Endodermal cell (in vitro differentiated cells): Measurements from ENCODE around the gene KLF5. TPM values are rescaled to one million over a fixed set of nuclear protein-coding genes. Genes with fewer than 3 reads are reported as not detected.

Experiments used
- DNase-seq: peaks from one replicate; pipeline ENCODE4 v3.0.0-alpha.2; 2017
- H3K27ac ChIP-seq: 2 replicates; pipeline ENCODE4 v1.5.1; 2013; ENCODE audit warnings: mild to moderate bottlenecking, low read depth, low read length, moderate library complexity
- H3K27me3 ChIP-seq: 2 replicates; pipeline ENCODE4 v1.6.1; 2013; ENCODE audit warnings: mild to moderate bottlenecking, low read length, moderate library complexity; ENCODE audit not compliant: insufficient read depth, control insufficient read depth, poor library complexity, severe bottlenecking
- H3K36me3 ChIP-seq: 2 replicates; pipeline ENCODE4 v1.7.0; 2013; ENCODE audit warnings: mild to moderate bottlenecking, low read length, moderate library complexity; ENCODE audit not compliant: control insufficient read depth, insufficient read depth
- H3K4me1 ChIP-seq: one replicate; pipeline ENCODE4 v1.7.0; 2013; ENCODE audit warnings: low read length; ENCODE audit not compliant: control insufficient read depth, insufficient read depth
- H3K4me3 ChIP-seq: 2 replicates; pipeline ENCODE4 v1.5.1; 2013; ENCODE audit warnings: mild to moderate bottlenecking, low read length, moderate library complexity
- H3K9ac ChIP-seq: 2 replicates; pipeline ENCODE4 v1.6.1; 2013; ENCODE audit warnings: mild to moderate bottlenecking, low read length, moderate library complexity; ENCODE audit not compliant: poor library complexity, severe bottlenecking; ENCODE audit errors: extremely low read depth
- H3K9me3 ChIP-seq: 2 replicates; pipeline ENCODE4 v1.6.1; 2013; ENCODE audit warnings: mild to moderate bottlenecking, low read length, moderate library complexity; ENCODE audit not compliant: control insufficient read depth
- H3K27ac Mint-ChIP-seq: 2 replicates; pipeline ENCODE4 v1.8.0; 2020; ENCODE audit warnings: mixed read lengths
- H3K27me3 Mint-ChIP-seq: 2 replicates; pipeline ENCODE4 v1.8.0; 2021; ENCODE audit warnings: mild to moderate bottlenecking, mixed read lengths; ENCODE audit not compliant: insufficient read depth
- H3K36me3 Mint-ChIP-seq: 2 replicates; pipeline ENCODE4 v1.8.0; 2020; ENCODE audit warnings: low read depth, mixed read lengths
- H3K4me1 Mint-ChIP-seq: 2 replicates; pipeline ENCODE4 v1.8.0; 2020; ENCODE audit warnings: mixed read lengths
- H3K4me3 Mint-ChIP-seq: 2 replicates; pipeline ENCODE4 v1.8.0; 2020; ENCODE audit warnings: mild to moderate bottlenecking, moderate library complexity, mixed read lengths
- H3K9me3 Mint-ChIP-seq: 2 replicates; pipeline ENCODE4 v1.8.0; 2020; ENCODE audit warnings: mild to moderate bottlenecking, mixed read lengths
- CTCF ChIP-seq: fragments of 200-600 bp; sonication (generic); conservative IDR thresholded peaks from 2 replicates; pipeline ENCODE4 v1.5.0; 2021; ENCODE audit warnings: antibody characterized with exemption, mild to moderate bottlenecking
- WGBS, 2 experiments: methylation state at CpG; one replicate each; pipeline versions ENCODE4 v1.1.5 to v1.1.7; 2013; ENCODE audit warnings: missing lambda C conversion rate in 2 of 2, mixed read lengths in 1 of 2; ENCODE audit not compliant: insufficient coverage in 1 of 2, insufficient read length in 1 of 2; 5-methylcytosine and 5-hydroxymethylcytosine counted together
- total RNA-seq, 2 donors: library from RNA; stranded (reverse); fragmentation: NEBNext Ultra II Directional in 1 of 2; extraction: Animal tissue kit (Norgen Biotek cat#: 25700) in 1 of 2; gene quantifications; 2 replicates in 1 of 2; 3 replicates in 1 of 2; pipeline ENCODE4 v1.2.1, GENCODE V29; 2021

KLF5 gene
- total RNA-seq, 2 donors from 2014 or later = 39.6 to 41.1 TPM

- Mint-ChIP-seq H3K27ac (no peak overlapping the region), H3K27me3 (no peaks in the 10 kb centered on the region), H3K4me3 (no peak overlapping the region), H3K9me3 (peaks cover 23% of the 10 kb centered on the region), H3K36me3 (peaks cover 5% of the 10 kb centered on the region), H3K4me1 (peaks cover 8% of the 10 kb centered on the region)
- H3K27me3 ChIP-seq = no peaks in the 10 kb centered on the region
- no peak overlapping the region for H3K27ac ChIP-seq
- H3K36me3 ChIP-seq = no peaks in the 10 kb centered on the region
- TF ChIP-seq CTCF = no peak
- DNase-seq = no peak
- peaks cover 16% of the 10 kb centered on the region for H3K9me3 ChIP-seq
- H3K9ac ChIP-seq = no peak overlapping the region
- no peak overlapping the region for H3K4me3 ChIP-seq
- no peaks in the 10 kb centered on the region for H3K4me1 ChIP-seq
- 86 to 95% methylated on average over 2 of the region's 2 CpGs for WGBS, 2 experiments
Measured at GRCh38 chr13:73101351-73102007, 42.7 kb downstream of the KLF5 start.

GRCh38 chr13:73103238-73103637 lies 44.4 kb downstream of the KLF5 start:
- H3K9ac ChIP-seq = no peak overlapping the region
- H3K36me3 Mint-ChIP-seq = peaks cover 2% of the 10 kb centered on the region
- peaks cover 7% of the 10 kb centered on the region for H3K9me3 Mint-ChIP-seq
- H3K4me1 Mint-ChIP-seq = peaks cover 8% of the 10 kb centered on the region
- no peaks in the 10 kb centered on the region for H3K36me3 ChIP-seq
- 81 to 100% methylated on average over 1 of the region's 1 CpG for WGBS, 2 experiments
- H3K27ac ChIP-seq = no peak overlapping the region
- H3K4me1 ChIP-seq = no peaks in the 10 kb centered on the region
- H3K27me3 ChIP-seq = no peaks in the 10 kb centered on the region
- no peak overlapping the region for H3K27ac Mint-ChIP-seq
- no peak overlapping the region for H3K4me3 ChIP-seq
- H3K4me3 Mint-ChIP-seq = no peak overlapping the region
- no peaks in the 10 kb centered on the region for H3K27me3 Mint-ChIP-seq
- DNase-seq = no peak
- no peak for TF ChIP-seq CTCF
- H3K9me3 ChIP-seq = no peaks in the 10 kb centered on the region

- WGBS, 2 experiments = 95 to 96% methylated on average over 6 to 9 of the region's 10 CpGs
- no peaks in the 10 kb centered on the region for H3K27me3 ChIP-seq
- no peak overlapping the region for H3K4me3 ChIP-seq
- no peak overlapping the region for H3K9ac ChIP-seq
- H3K36me3 Mint-ChIP-seq = peaks cover 2% of the 10 kb centered on the region
- TF ChIP-seq CTCF = no peak
- no peak for DNase-seq
- H3K4me1 ChIP-seq = no peaks in the 10 kb centered on the region
- H3K27ac ChIP-seq = no peak overlapping the region
- peaks cover 6% of the 10 kb centered on the region for H3K4me1 Mint-ChIP-seq
- H3K27ac Mint-ChIP-seq = no peak overlapping the region
- no peaks in the 10 kb centered on the region for H3K27me3 Mint-ChIP-seq
- H3K4me3 Mint-ChIP-seq = no peak overlapping the region
- H3K36me3 ChIP-seq = no peaks in the 10 kb centered on the region
- no peaks in the 10 kb centered on the region for H3K9me3 Mint-ChIP-seq
- no peaks in the 10 kb centered on the region for H3K9me3 ChIP-seq
Measured at GRCh38 chr13:73106513-73107178, 47.8 kb downstream of the KLF5 start.
